ENCODE data around the gene FBRS. TPM values are rescaled to one million over a fixed set of nuclear protein-coding genes. Genes with fewer than 3 reads are reported as not detected.

FBRS gene
- total RNA-seq, 1 donor from 2014 or later = 75.0 TPM

DNA sequence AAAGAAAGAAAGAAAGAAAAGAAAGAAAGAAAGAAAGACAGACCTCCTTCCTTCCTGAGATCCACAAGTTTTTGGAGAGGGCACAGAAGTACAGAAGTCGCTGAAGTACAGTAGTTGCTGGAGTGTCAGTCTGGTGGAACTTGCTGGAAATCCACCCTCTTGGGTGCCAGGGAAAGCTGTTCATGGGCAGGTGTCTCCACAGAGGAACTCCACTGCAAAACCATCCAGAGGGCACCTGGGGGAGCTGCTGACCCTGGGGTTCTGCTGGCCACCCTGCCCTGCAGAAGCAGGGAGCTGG lies 11.0 kb upstream of the FBRS start:
- H3K9me3 ChIP-seq (ENCODE audit: insufficient read depth, low read depth, low read length) = no peaks in the 10 kb centered on the region
- Mint-ChIP-seq H3K27me3 (ENCODE audit: low read depth, unreplicated experiment) (peaks cover 9% of the 10 kb centered on the region), H3K9me3 (ENCODE audit: unreplicated experiment) (no peaks in the 10 kb centered on the region), H3K4me1 (ENCODE audit: low read depth, unreplicated experiment) (peaks cover 5% of the 10 kb centered on the region), H3K27ac (ENCODE audit: unreplicated experiment) (no peak overlapping the region), H3K4me3 (ENCODE audit: unreplicated experiment) (no peak overlapping the region), H3K36me3 (ENCODE audit: low read depth, unreplicated experiment) (peaks cover 1% of the 10 kb centered on the region)
- H3K4me3 ChIP-seq (ENCODE audit: insufficient read depth, low read depth, low read length) = no peak overlapping the region
- H3K9ac ChIP-seq (ENCODE audit: low read length) = no peak overlapping the region
- H3K4me1 ChIP-seq (ENCODE audit: insufficient read depth, low read length) = peaks cover 9% of the 10 kb centered on the region
- FAIRE-seq = no peak
- H3K36me3 ChIP-seq (ENCODE audit: insufficient read depth, low read length) = no peaks in the 10 kb centered on the region
- peaks cover 5% of the 10 kb centered on the region for H4K20me1 ChIP-seq (ENCODE audit: insufficient read depth, low read length)
- TF ChIP-seq EZH2 (IDR thresholded peaks at IDR 0.05; ENCODE audit: insufficient read depth, low read length) (no peak), CTCF (IDR thresholded peaks at IDR 0.05; ENCODE audit: insufficient read depth, low read depth, low read length) (no peak)
- H3K79me2 ChIP-seq (ENCODE audit: insufficient read depth, low read length) = peaks cover 11% of the 10 kb centered on the region
- no peak overlapping the region for H2AFZ ChIP-seq (ENCODE audit: low read depth, low read length)
- no peak overlapping the region for H3K27ac ChIP-seq (ENCODE audit: low read depth, low read length)
- H3K27me3 ChIP-seq (ENCODE audit: insufficient read depth, low read length) = no peaks in the 10 kb centered on the region
- DNase-seq (ENCODE audit: low read depth) = no peak
- H3K4me2 ChIP-seq (ENCODE audit: low read length) = no peak overlapping the region

GRCh38 chr16:30649725-30650368 lies 8.4 kb upstream of the FBRS start:
- H3K27ac ChIP-seq (ENCODE audit: low read depth, low read length) = peak overlapping the region; percentile 71
- peak overlapping the region; percentile 95 for H3K4me3 Mint-ChIP-seq (ENCODE audit: unreplicated experiment)
- H3K9me3 ChIP-seq (ENCODE audit: insufficient read depth, low read depth, low read length) = no peaks in the 10 kb centered on the region
- H3K36me3 ChIP-seq (ENCODE audit: insufficient read depth, low read length) = peaks cover 4% of the 10 kb centered on the region
- peaks cover 4% of the 10 kb centered on the region for H3K36me3 Mint-ChIP-seq (ENCODE audit: low read depth, unreplicated experiment)
- peaks cover 6% of the 10 kb centered on the region for H3K27me3 Mint-ChIP-seq (ENCODE audit: low read depth, unreplicated experiment)
- H3K9me3 Mint-ChIP-seq (ENCODE audit: unreplicated experiment) = no peaks in the 10 kb centered on the region
- H4K20me1 ChIP-seq (ENCODE audit: insufficient read depth, low read length) = peaks cover 11% of the 10 kb centered on the region
- H3K79me2 ChIP-seq (ENCODE audit: insufficient read depth, low read length) = peaks cover 22% of the 10 kb centered on the region
- peaks cover 7% of the 10 kb centered on the region for H3K4me1 Mint-ChIP-seq (ENCODE audit: low read depth, unreplicated experiment)
- DNase-seq (ENCODE audit: low read depth) (no peak), FAIRE-seq (no peak)
- H3K27me3 ChIP-seq (ENCODE audit: insufficient read depth, low read length) = no peaks in the 10 kb centered on the region
- H3K4me2 ChIP-seq (ENCODE audit: low read length) = peak overlapping the region; percentile 88
- peak overlapping the region; percentile 89 for H3K27ac Mint-ChIP-seq (ENCODE audit: unreplicated experiment)
- peak overlapping the region; percentile 49 for H3K4me3 ChIP-seq (ENCODE audit: insufficient read depth, low read depth, low read length)
- H3K9ac ChIP-seq (ENCODE audit: low read length) = peak overlapping the region; percentile 90
- TF ChIP-seq EZH2 (IDR thresholded peaks at IDR 0.05; ENCODE audit: insufficient read depth, low read length) (no peak), CTCF (IDR thresholded peaks at IDR 0.05; ENCODE audit: insufficient read depth, low read depth, low read length) (no peak)
- peak overlapping the region; percentile 98 for H2AFZ ChIP-seq (ENCODE audit: low read depth, low read length)
- H3K4me1 ChIP-seq (ENCODE audit: insufficient read depth, low read length) = peaks cover 9% of the 10 kb centered on the region

DNA sequence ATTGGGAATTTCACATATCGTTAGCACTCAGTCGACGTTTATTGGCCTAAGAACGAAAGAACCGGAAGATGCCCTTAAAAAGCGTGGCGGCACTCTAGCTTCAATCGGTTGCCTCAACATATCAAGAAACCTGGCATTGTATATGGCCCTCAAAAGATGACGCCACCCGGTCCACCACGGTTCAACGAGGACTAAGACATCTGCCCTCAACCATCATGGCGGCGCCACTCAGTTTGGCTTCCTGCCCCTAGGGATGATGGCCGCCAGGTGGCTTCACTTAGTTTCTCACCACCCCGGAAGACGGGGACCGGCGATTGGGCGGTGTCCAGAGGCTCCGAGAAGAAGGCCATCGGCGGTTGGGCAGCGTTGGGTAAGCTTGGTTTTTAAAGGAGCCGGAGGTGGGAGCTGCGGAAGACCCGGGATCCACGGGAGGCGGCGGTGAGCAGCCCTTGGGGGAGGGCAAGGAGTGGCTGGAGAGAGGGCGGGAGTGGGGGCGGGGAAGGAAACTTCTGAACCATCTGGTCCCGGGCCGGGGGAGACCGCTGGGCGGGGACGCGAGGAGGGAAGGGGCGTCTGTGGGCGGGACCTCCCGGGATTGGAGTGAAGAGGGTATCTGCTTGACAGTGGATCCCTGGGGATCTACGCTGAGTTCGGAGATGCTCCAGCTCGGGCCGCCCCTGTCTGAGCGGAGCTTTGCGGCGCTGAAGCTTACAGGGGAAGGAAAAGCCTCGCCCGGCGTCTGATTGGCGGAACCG lies 7.7 kb upstream of the FBRS start, which contains the start of gene PRR14:
TSS of gene PRR14 (plus strand) at position 592 of the 755 bp plus-strand sequence. CDS start 686 bp downstream, outside the sequence.
- peaks cover 4% of the 10 kb centered on the region for H3K36me3 ChIP-seq (ENCODE audit: insufficient read depth, low read length)
- peak within 1 kb of the TSS; percentile 98 for H2AFZ ChIP-seq (ENCODE audit: low read depth, low read length)
- DNase-seq (ENCODE audit: low read depth) (peak; percentile 97), FAIRE-seq (peak; percentile 80)
- peak within 1 kb of the TSS; percentile 75 for H3K27ac ChIP-seq (ENCODE audit: low read depth, low read length)
- H3K36me3 Mint-ChIP-seq (ENCODE audit: low read depth, unreplicated experiment) = peaks cover 4% of the 10 kb centered on the region
- no peaks in the 10 kb centered on the region for H3K27me3 ChIP-seq (ENCODE audit: insufficient read depth, low read length)
- peaks cover 11% of the 10 kb centered on the region for H4K20me1 ChIP-seq (ENCODE audit: insufficient read depth, low read length)
- peaks cover 9% of the 10 kb centered on the region for H3K4me1 ChIP-seq (ENCODE audit: insufficient read depth, low read length)
- peak within 1 kb of the TSS; percentile 89 for H3K27ac Mint-ChIP-seq (ENCODE audit: unreplicated experiment)
- H3K79me2 ChIP-seq (ENCODE audit: insufficient read depth, low read length) = peaks cover 22% of the 10 kb centered on the region
- H3K4me3 ChIP-seq (ENCODE audit: insufficient read depth, low read depth, low read length) = peak within 1 kb of the TSS; percentile 85
- peak within 1 kb of the TSS; percentile 88 for H3K4me2 ChIP-seq (ENCODE audit: low read length)
- H3K4me1 Mint-ChIP-seq (ENCODE audit: low read depth, unreplicated experiment) = peaks cover 7% of the 10 kb centered on the region
- H3K9me3 ChIP-seq (ENCODE audit: insufficient read depth, low read depth, low read length) = no peaks in the 10 kb centered on the region
- H3K27me3 Mint-ChIP-seq (ENCODE audit: low read depth, unreplicated experiment) = peaks cover 5% of the 10 kb centered on the region
- H3K4me3 Mint-ChIP-seq (ENCODE audit: unreplicated experiment) = peak within 1 kb of the TSS; percentile 95
- H3K9me3 Mint-ChIP-seq (ENCODE audit: unreplicated experiment) = no peaks in the 10 kb centered on the region
- peak within 1 kb of the TSS; percentile 90 for H3K9ac ChIP-seq (ENCODE audit: low read length)
- TF ChIP-seq CTCF (IDR thresholded peaks at IDR 0.05; ENCODE audit: insufficient read depth, low read depth, low read length) = no peak
- no peak for TF ChIP-seq EZH2 (IDR thresholded peaks at IDR 0.05; ENCODE audit: insufficient read depth, low read length)

All from astrocyte (in vitro differentiated cells and primary cell).